T-helper 22 cell (primary cell): ENCODE results near the gene USP3.
"Not testable (repeated sequence)": the region's sequence is repeated elsewhere in the genome, so short reads cannot be mapped to it uniquely, and the experiment has no call there.

Source experiments
- DNase-seq: peaks from one replicate; pipeline ENCODE4 v3.0.0-alpha.2; 2020; ENCODE audit warnings: low read depth

The USP3 gene

GRCh38 chr15:63513728-63514127 is 9.3 kb downstream of the USP3 start:
- DNase-seq = no peak

GRCh38 chr15:63514531-63514943 is 10.1 kb downstream of the USP3 start:
- no peak for DNase-seq

GRCh38 chr15:63517202-63517601 is 12.8 kb downstream of the USP3 start:
- DNase-seq = no peak

DNA sequence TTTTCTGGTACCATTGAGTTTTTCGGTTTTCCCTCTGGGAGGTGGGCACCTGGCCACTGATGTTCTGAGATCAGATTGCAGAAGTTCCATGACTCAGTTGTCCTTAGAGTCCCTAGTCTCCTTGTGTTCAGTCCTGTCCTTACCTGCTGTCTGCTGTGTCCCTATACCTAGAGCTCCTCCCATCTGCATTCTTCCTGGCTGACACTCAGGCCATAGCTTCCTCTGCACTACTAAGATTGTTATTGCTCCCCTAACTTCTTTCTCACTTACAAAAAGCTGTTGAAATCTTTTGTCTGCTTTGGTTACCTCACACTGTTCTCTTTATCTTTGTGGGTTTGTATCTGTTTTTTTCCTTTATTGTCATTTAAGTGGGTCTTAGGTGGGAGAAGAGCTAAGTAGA is 13.2 kb downstream of the USP3 start:
- no peak for DNase-seq

DNA sequence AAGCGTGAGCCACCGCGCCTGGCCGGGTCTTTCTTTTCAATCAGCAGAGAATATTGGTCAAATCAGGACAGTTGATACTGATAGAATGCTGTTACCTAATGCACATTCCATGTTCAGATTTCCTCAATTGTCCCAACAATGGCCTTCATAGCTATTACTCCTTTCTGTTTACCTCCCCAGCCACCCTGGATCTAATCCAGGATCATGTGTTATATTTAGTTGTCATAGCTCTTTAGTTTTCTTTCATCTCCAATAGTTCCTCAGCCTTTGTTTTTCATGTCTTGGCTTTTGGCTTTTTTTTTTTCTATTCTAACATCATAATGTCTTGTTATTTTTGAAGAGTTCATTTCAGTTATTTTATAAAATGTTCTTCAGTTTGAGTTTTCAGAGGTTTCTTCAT is 14.6 kb downstream of the USP3 start:
- no peak for DNase-seq

GRCh38 chr15:63519548-63520178 is 15.3 kb downstream of the USP3 start:
- DNase-seq = no peak

DNA sequence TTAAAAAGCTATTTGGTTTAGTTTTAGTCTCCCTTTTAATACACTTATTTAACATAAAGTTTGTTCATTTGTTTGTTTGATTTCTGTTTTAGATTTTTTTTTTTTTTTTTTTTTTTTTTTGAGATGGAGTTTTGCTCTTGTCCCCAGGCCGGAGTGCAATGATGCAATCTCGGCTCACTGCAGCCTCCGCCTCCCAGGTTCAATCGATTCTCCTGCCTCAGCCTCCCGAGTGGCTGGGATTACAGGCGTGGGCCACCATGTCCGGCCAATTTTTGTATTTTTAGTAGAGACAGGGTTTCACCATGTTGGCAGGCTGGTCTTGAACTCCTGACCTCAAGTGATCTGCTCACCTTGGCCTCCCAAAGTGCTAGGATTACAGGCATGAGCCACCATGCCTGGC is 16.1 kb downstream of the USP3 start:
- DNase-seq = not testable (repeated sequence)

GRCh38 chr15:63522225-63522578 is 17.8 kb downstream of the USP3 start:
- no peak for DNase-seq

DNA sequence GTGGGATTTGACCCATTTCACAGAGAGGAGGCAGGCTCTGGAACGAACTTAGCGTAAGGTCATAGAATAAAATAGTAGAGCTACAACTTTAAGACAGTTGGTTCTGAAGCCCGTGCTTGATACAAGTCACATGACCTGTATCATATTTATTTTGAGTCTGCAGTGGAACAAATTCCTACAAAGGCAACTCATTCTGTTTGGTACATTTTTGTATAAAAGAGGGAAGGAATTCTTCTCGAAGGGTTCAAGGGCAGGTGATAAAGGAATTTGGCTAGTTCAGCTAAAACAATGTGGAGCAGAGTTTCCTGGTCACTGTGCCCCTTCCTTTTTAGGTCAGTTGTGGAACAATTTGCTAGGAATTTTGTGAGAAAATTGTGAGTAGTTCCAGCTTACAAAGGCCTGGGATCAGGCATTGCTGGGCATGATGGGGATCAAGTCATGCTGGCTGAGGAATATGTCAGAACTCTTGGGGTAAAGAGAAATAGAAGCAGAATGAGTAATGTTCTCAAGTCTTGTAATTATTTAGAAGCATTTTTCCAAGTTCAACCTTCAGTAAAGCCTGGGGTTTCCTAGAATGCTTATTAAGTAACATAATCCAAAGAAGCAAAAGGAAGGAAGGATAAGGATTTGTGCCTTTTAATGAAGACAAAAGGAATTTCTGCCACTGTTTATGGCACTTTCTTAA is 19.1 kb downstream of the USP3 start:
- DNase-seq = no peak

- DNase-seq = no peak
These were observed 20.1 kb downstream of the USP3 start for GRCh38 chr15:63524316-63525015.

- DNase-seq = no peak
These were observed 22.0 kb downstream of the USP3 start for GRCh38 chr15:63526401-63526800.

DNA sequence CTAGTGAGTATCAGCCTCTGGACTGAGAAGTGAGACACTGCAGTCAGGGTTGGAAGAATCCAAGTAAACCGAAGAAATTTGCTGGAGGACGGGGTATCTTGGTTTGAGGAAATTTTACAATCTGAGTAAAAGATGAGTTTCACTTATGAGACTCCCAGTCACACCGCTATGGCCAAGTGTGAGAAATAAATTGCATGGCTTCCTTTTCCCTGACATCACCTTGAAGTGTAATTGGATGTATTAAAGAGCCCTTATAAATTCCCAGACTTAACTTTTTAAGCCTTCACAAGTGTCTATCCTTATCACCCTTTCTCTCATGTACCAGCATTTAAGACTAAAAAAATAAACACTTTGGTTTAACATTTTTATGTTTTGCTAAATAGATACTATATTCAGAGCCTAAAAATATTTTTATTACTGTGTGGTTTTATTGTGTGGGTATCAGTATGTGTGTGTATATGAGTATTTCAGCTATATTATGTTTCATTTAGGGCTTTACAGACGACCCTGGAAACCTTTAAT is 23.8 kb downstream of the USP3 start:
- DNase-seq = no peak

- no peak for DNase-seq
These were observed 25.8 kb downstream of the USP3 start for GRCh38 chr15:63530235-63530634.

- no peak for DNase-seq
These were observed 26.4 kb downstream of the USP3 start for GRCh38 chr15:63530752-63531299.

DNA sequence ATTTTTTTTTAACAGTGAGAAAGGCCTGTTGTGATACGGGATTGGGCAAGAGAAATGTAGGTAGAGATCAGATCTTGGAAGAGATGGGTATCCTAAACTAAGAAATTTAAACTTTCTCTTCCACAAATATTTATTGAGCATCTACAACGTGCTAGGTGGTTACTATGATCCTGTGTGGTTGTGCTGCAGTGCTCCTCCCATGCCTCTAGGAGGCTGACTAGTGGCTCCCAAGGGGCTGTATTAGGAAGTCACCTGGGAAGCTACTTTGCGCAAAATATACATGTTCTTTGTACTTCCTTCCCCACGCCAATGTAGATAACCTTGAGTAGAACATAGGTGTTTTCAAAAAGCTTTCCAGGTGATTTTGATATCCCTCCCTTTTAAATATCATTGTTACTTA is 27.2 kb downstream of the USP3 start:
- DNase-seq = no peak

DNA sequence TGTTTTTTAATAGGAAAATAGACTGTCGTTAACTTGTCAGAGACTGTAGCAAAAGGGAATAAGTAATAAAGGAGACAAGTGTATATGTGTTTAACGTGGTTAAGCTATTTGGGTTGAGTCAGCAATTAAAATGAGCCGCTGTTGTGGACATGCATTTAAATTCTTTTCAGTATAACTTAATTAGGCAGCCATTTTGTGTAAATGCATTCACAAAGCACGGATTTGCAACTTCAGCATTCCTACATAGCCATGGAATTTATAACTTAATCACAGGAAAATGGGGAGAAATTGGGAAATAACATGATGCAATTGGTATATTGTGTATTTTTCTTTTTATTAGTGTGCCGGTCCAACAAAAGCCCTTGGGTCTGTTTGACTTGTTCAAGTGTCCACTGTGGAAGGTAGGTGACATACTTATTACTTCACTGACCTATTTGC is 27.9 kb downstream of the USP3 start:
- no peak for DNase-seq

DNA sequence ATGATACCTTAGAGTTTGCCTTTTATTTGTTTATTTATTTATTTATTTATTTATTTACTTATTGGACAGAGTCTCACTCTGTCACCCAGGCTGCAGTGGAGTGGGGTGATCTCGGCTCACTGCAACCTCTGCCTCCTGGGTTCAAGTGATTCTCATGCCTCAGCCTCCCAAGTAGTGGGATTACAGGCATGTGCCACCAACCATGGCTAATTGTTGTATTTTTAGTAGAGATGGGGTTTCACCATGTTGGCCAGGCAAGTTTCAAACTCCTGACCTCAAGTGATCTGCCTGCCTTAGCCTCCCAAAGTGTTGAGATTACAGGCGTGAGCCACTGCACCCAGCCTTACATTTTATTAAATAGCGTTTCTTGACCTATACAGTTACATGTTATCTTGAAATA is 30.5 kb downstream of the USP3 start:
- DNase-seq = not testable (repeated sequence)

DNA sequence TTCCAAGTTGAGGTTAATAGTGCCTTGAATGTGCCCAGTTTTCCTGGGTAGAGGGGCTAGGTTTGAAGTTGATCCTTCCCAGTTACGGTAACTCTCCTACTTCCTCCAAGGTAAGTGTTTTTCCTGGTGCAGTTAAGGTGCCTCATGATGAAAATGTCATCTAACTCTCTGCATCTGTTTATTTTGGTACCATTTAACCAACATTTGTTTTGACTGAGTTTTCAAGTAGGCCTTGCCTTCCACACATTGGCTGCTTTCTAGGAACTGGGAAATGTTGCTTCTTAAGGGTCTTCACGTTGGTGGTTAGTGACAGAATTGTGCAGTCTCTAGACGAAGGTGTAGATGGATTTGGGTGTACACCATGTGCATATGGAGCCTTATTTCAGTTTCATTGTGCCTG is 31.3 kb downstream of the USP3 start:
- no peak for DNase-seq

GRCh38 chr15:63538876-63539275 is 34.5 kb downstream of the USP3 start:
- no peak for DNase-seq

GRCh38 chr15:63539521-63539920 is 35.1 kb downstream of the USP3 start:
- DNase-seq = no peak

DNA sequence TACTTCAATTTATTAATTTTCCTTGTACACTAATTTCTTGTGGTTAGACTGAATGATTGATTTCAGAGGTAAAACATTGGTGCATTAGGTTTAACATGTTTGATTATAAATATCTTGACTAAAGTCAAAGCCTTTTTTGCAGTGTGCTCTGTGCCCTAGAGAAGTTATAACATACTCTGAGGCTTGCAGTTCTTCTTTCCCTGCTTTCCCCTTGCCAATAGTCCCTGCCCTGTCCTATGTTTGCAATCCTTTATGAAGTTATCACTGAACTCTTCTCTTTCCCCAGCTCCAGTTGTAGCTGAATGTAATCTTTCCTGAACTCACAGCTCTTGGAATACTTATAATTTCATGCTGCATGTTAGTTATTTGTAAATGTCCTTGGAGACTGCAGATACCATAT is 35.6 kb downstream of the USP3 start:
- DNase-seq = no peak

DNA sequence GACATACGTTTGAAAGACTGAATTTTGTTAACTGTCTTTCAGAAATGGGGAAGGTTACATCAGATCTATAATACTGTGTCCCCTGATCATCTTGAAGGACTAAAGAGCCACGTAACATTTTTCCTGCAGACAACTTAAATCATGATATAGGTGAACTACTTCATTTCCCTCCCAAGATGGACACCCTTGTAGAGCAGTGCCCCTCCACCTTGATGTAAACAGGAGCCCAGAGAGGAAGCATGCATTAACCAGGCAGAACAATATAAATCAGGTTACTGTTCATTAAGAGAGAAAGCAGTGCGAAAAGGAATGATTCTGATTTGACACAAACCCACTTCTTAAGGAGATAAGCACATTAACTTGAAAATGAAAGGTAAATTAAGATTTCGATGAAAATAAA is 36.1 kb downstream of the USP3 start:
- DNase-seq = no peak
